IPS DF 6.9 (cell line): ENCODE measurements around the gene FAM174C.
A peak's percentile ranks its signal among the peaks of the same experiment; 100 is the strongest.
"Not testable (repeated sequence)": the region's sequence is repeated elsewhere in the genome, so short reads cannot be mapped to it uniquely, and the experiment has no call there.

ENCODE experiments used
- DNase-seq: peaks from one replicate; pipeline ENCODE4 v3.0.0-alpha.2; 2013; ENCODE audit warnings: low read depth, low spot score
- H3K27ac ChIP-seq: one replicate; pipeline ENCODE4 v1.5.1; 2013; ENCODE audit warnings: low read length, control low read depth
- H3K27me3 ChIP-seq: 2 replicates; pipeline ENCODE4 v1.6.1; 2013; ENCODE audit warnings: mild to moderate bottlenecking, low read length; ENCODE audit not compliant: control insufficient read depth, insufficient read depth
- H3K36me3 ChIP-seq: 2 replicates; pipeline ENCODE4 v1.6.1; 2013; ENCODE audit warnings: low read length; ENCODE audit not compliant: control insufficient read depth, insufficient read depth
- H3K4me1 ChIP-seq: 2 replicates; pipeline ENCODE4 v1.6.1; 2013; ENCODE audit warnings: low read length; ENCODE audit not compliant: control insufficient read depth, insufficient read depth
- H3K4me3 ChIP-seq: 2 replicates; pipeline ENCODE4 v1.5.1; 2013; ENCODE audit warnings: mild to moderate bottlenecking, low read length
- H3K9me3 ChIP-seq: 2 replicates; pipeline ENCODE4 v1.6.1; 2013; ENCODE audit warnings: low read length, inconsistent platforms; ENCODE audit not compliant: control insufficient read depth, insufficient read depth
- WGBS: extraction: QIAGEN DNeasy Blood & Tissue Kit; methylation state at CpG from one replicate; pipeline ENCODE4 v1.1.7; 2013; ENCODE audit warnings: mixed read lengths, missing lambda C conversion rate; ENCODE audit not compliant: insufficient read length, insufficient coverage; 5-methylcytosine and 5-hydroxymethylcytosine counted together

FAM174C gene

GRCh38 chr19:1311543-1312091 is 36.3 kb downstream of the FAM174C start:
- DNase-seq = no peak

DNA sequence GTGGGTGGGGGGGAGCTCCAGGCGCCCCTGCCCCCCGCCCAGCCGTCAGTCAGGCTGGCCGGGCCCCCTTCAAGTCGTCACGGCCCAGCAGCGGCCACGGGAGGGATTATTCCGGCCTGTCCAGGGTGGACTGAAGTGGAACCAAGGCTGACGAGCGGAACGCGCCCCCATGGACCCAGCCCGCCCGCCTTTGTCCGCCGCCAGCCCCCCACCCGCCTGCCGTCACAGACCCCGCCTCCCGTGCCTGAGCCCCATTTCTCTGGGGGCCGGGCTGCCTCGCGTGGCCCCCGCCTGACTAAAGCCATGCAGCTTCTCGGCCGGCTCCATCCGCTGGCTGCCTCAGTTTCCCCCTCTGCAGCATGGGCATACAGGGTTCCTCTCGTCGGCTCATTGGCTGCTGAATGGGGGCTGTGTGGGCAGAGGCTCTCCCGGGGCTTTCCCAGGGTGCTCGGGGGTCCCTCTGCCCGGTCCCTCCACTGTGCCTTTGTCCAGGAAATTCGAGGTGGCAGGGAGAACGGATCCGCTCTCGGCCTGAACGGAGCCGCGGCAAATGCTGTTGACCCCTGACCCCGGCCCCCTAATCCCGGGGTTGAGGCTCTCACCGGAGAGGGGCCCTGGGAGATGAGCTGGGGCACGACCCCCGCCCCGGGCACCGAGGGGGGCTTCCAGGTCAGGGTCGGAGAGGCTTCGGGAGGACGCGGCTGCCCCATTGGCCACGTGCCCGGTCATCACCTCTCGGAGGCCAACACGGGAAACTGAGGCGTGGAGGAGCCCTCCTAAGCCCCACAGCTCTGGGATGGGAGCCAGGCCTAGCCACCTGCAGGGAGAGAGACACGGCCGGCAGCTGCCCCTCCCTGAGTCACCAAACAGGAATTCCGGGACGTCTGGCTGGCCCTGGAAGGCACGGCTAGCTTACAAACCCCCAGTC is 37.7 kb downstream of the FAM174C start:
- WGBS = no CpG with 5 or more reads among the region's 61 CpGs
- no peaks in the 10 kb centered on the region for H3K9me3 ChIP-seq
- H3K27ac ChIP-seq = no peak overlapping the region
- no peaks in the 10 kb centered on the region; the same call in 1 of the 2 replicates for H3K27me3 ChIP-seq
- H3K4me1 ChIP-seq = no peaks in the 10 kb centered on the region
- no peak overlapping the region for H3K4me3 ChIP-seq
- no peaks in the 10 kb centered on the region for H3K36me3 ChIP-seq
- no peak for DNase-seq

More at GRCh38 chr19:1311543-1312091, 36.3 kb downstream of the FAM174C start:
- H3K27me3 ChIP-seq = no peaks in the 10 kb centered on the region; the same call in 1 of the 2 replicates
- H3K4me3 ChIP-seq = no peak overlapping the region
- no peaks in the 10 kb centered on the region for H3K9me3 ChIP-seq
- no peaks in the 10 kb centered on the region for H3K36me3 ChIP-seq
- WGBS = no CpG with 5 or more reads among the region's 21 CpGs
- no peak overlapping the region for H3K27ac ChIP-seq
- H3K4me1 ChIP-seq = no peaks in the 10 kb centered on the region

DNA sequence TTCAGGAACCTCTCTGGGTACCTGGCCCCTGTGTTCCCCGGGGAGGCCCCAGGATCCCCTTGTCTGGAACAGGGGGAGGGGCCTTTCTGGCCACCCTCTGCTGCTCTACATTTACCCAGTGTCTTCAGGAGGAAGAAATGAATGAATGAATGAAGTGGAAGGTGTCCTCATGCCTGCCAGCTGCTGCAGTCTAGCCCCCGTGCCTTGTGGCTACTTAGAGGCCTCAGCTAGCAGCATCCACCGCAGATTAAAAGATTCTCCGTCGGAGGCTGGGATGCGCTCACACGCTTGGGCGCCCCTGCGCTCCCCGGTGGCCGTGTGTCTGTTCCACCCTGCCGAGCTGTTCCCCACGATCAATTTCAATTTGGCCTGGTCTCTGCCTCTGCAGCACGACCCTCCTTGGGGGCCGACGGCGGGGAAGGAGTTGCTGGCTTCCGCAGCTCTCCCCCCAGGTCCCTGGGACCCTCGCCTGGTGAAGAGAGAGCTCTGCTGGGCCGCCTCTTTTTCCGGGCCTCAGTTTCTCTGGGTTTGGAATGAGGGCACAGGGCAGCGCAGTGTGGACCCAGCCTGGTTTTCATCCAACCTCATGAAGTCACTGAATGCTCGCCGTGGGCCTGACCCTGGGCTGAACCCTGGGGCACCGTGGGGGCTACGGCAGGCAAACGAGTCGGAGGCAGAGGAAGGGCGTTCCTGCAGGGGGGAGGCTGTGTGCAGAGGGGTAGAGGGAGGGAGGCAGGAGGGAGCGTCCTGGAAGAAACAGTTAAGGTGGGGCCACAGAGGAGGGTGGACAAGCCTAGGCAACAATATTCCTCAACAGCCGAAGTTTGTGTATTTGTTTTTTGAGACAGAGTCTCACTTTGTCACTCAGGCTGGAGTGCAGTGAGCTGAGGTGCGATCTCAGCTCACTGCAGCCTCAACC is 38.6 kb downstream of the FAM174C start:
- Histone ChIP-seq H3K4me3 (no peak overlapping the region), H3K27me3 (no peaks in the 10 kb centered on the region; the same call in 1 of the 2 replicates), H3K36me3 (no peaks in the 10 kb centered on the region), H3K27ac (no peak overlapping the region), H3K4me1 (no peaks in the 10 kb centered on the region), H3K9me3 (no peaks in the 10 kb centered on the region)
- DNase-seq = no peak
- no CpG with 5 or more reads among the region's 32 CpGs for WGBS

DNA sequence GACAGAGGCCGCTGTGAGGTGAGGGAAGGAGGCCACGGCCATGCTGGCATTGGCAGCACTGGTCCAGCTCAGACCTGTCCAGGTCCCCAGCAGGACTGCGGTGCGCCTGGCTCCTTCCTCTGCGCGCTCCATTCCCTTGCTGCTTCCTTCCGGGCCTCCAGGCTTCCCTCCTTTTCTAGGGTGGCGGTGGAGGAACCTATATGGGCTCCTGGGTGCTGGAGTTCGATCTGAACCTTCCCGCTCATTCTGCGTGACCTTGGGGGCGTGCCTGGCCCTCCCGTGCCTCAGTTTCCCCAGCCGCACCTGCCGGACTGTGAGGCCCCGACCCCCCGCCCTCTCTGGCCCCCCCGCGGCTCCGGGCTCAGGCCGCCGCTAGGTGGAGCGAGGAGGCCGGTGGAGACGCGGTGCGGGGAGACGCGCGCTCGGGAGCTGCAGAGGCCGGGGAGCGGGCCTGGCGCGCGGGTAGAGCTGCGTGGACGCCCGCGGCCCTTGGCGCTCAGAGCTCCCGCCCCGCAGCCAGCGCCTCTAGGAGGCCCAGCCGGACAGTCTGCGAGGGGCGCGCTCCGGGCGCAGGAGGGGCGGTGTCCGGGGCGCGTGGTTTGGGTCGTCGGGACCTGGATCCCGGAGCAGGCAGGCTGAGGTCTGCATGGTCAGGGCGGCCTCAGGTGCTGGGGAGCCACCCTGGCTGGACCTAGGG is 40.3 kb downstream of the FAM174C start:
- no peak overlapping the region for H3K27ac ChIP-seq
- H3K27me3 ChIP-seq = no peaks in the 10 kb centered on the region; the same call in 1 of the 2 replicates
- no peaks in the 10 kb centered on the region for H3K36me3 ChIP-seq
- H3K4me1 ChIP-seq = no peaks in the 10 kb centered on the region
- no peak for DNase-seq
- H3K9me3 ChIP-seq = no peaks in the 10 kb centered on the region
- no CpG with 5 or more reads among the region's 58 CpGs for WGBS
- H3K4me3 ChIP-seq = peak overlapping the region; percentile 16; the same call in 1 of the 2 replicates

DNA sequence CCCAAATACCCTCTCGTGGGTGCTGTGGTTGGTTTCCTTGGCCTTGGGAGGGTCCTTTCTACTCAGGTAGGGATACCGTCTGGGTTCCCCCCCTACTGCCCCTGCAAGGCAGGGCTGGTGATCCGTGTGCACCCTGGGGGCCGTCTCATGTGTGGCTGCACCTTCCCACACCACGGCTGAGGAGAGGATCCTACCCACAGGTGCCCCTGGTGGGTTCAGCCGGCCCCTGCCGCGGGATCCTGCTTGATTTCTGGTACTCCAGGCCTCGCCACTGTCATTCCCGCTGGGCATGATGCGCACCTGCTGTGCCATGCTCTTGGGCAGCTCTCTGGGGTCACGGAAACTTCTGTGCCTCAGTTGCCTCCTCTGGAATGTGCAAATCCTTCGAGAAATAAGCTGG is 41.1 kb downstream of the FAM174C start:
- Histone ChIP-seq H3K27me3 (no peaks in the 10 kb centered on the region; the same call in 1 of the 2 replicates), H3K9me3 (no peaks in the 10 kb centered on the region)
- no CpG with 5 or more reads among the region's 13 CpGs for WGBS

DNA sequence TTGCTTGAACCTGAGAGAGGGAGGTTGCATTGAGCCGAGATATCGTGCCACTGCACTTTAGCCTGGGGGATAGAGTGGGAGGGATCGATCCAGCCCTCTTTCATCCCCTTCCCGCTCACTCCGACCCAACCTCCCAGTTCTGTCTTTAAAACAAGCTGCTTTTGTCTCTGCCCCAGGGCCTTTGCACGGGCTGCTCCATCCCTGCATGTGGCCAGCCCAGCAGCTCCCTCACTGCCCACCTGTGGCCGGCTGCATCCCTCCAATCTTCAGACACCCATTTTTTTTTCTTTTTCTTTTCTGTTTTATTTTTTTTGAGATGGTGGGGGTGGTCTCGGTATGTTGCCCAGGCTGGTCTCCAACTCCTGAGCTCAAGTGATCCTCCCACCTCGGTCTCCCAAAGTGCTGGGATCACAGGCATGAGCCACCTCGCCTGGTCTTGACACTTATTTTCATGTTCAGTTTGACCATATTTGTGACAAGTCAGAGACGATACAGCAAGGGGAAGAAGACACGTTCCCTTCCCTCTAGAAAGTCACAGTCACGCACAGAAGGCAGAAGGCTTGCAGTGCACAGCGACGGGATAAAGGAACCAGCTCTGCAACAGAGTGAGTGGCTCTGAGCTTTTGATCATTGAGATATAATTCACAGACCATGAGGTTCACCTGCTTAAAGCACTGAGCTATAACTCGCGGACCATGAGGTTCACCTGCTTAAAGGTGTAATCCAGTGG is 42.1 kb downstream of the FAM174C start:
- H3K4me3 ChIP-seq = no peak overlapping the region
- H3K27ac ChIP-seq = no peak overlapping the region
- no peaks in the 10 kb centered on the region for H3K36me3 ChIP-seq
- no peaks in the 10 kb centered on the region for H3K9me3 ChIP-seq
- no peaks in the 10 kb centered on the region; the same call in 1 of the 2 replicates for H3K27me3 ChIP-seq
- WGBS = no CpG with 5 or more reads among the region's 17 CpGs
- DNase-seq = no peak
- no peaks in the 10 kb centered on the region for H3K4me1 ChIP-seq

More for the DNA sequence above, 41.1 kb downstream of the FAM174C start:
- Histone ChIP-seq H3K4me1 (no peaks in the 10 kb centered on the region), H3K4me3 (no peak overlapping the region), H3K27ac (no peak overlapping the region), H3K36me3 (no peaks in the 10 kb centered on the region)
- DNase-seq = no peak

GRCh38 chr19:1318678-1319471 is 43.5 kb downstream of the FAM174C start:
- Histone ChIP-seq H3K9me3 (no peaks in the 10 kb centered on the region), H3K4me1 (no peaks in the 10 kb centered on the region), H3K36me3 (no peaks in the 10 kb centered on the region), H3K27me3 (no peaks in the 10 kb centered on the region; the same call in 1 of the 2 replicates), H3K4me3 (no peak overlapping the region), H3K27ac (no peak overlapping the region)
- WGBS = no CpG with 5 or more reads among the region's 46 CpGs
- no peak for DNase-seq

DNA sequence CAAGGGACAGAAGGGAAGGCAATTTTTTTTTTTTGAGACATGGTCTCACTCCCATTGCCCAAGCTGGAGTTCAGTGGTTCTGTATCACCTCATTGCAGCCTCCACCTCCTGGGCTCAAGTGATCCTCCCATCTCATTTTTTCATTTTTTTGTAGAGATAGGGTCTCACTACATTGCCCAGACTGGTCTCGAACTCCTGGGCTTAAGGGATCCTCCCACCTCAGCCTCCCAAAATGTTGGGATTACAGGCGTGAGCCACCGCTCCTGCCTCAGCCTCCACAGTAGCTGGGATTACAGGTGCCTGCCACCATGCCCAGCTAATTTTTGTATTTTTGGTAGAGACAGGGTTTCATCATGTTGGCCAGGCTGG is 44.9 kb downstream of the FAM174C start:
- H3K4me1 ChIP-seq = not testable (repeated sequence)

GRCh38 chr19:1321539-1321938 is 46.2 kb downstream of the FAM174C start:
- H3K27ac ChIP-seq = no peak overlapping the region

More for the DNA sequence above, 44.9 kb downstream of the FAM174C start:
- not testable (repeated sequence) for H3K36me3 ChIP-seq, DNase-seq, H3K27ac ChIP-seq, H3K27me3 ChIP-seq, H3K9me3 ChIP-seq, H3K4me3 ChIP-seq
- no CpG with 5 or more reads among the region's 3 CpGs for WGBS

More at GRCh38 chr19:1321539-1321938, 46.2 kb downstream of the FAM174C start:
- WGBS = no CpG with 5 or more reads among the region's 9 CpGs
- no peaks in the 10 kb centered on the region for H3K36me3 ChIP-seq
- H3K4me3 ChIP-seq = no peak overlapping the region
- H3K27me3 ChIP-seq = no peaks in the 10 kb centered on the region; the same call in 1 of the 2 replicates
- H3K4me1 ChIP-seq = no peaks in the 10 kb centered on the region
- H3K9me3 ChIP-seq = no peaks in the 10 kb centered on the region
- DNase-seq = no peak
